NCI-H345 treated with DMSO at 0.1 percent for 48 hours (cell line): ENCODE results near the gene B9D1.

Source experiments
- DNase-seq: peaks from one replicate; lab custom pipeline; 2025; ENCODE audit not compliant: unreplicated experiment; lab: John Stamatoyannopoulos, UW

B9D1 gene, protein sequence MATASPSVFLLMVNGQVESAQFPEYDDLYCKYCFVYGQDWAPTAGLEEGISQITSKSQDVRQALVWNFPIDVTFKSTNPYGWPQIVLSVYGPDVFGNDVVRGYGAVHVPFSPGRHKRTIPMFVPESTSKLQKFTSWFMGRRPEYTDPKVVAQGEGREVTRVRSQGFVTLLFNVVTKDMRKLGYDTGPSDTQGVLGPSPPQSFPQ

DNA sequence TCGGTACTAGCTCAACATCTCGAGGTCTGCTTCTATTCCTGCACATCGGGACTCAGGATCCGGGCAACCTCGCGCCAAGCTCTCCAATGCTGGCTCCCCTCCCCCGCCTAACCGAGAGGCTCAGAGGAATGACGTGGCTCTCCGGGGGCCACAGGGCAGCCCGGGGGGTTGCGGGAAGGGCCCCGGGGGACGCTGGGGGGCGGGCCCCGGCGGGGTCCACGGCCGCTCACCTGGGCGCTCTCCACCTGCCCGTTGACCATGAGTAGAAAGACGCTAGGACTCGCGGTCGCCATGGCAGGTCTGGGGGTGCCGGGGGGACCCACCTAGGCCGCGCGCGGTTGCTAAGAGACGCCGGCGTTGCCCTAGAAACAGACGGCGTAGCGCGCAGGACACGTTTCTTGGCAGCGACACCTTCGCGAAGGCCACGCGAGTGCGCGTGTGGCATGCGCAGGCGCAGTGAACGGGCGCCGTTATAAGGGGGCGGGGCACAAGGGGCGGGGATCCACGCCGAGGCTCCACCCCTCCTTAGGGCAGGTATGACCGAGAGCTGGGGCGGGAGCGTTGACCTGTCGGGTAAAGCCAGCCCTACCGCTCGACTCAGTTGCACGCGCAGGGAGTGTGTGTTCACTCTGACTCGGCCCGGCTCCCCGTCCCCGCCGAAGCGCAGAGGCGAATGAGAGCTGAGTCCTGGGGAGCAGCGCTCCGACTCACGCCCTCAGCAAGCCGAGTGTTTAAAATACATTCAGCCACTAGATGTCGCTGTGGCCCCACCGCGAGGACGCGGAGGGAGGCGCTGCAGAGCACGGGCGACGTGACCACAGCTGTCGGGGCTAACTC is at the start of gene B9D1:
B9D1 (minus strand) TSS at position 447 of the 837 bp plus-strand sequence; CDS start at position 293, 154 bp downstream.
- peak; percentile 61 for DNase-seq

DNA sequence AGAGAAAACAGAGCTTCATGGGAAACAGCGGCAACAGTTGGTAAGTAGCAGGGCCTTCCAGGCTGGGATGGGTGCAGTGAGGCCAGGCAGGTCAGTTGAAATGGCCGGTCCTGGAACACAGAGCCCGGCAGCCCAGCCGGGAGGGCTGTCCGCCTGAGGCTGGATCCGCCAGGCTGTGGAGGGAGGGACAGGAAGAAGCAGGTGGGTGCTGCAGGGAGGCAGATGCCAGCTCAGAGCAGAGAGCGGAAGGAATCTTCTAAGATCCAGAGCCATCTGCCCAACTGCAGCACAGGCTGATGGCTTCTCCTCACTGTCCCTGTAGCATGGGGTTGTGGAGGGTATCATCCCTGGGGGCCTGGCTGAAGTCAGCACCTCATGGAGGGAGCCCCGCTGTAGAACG is 49.1 kb upstream of the B9D1 start:
- DNase-seq, result no peak

DNA sequence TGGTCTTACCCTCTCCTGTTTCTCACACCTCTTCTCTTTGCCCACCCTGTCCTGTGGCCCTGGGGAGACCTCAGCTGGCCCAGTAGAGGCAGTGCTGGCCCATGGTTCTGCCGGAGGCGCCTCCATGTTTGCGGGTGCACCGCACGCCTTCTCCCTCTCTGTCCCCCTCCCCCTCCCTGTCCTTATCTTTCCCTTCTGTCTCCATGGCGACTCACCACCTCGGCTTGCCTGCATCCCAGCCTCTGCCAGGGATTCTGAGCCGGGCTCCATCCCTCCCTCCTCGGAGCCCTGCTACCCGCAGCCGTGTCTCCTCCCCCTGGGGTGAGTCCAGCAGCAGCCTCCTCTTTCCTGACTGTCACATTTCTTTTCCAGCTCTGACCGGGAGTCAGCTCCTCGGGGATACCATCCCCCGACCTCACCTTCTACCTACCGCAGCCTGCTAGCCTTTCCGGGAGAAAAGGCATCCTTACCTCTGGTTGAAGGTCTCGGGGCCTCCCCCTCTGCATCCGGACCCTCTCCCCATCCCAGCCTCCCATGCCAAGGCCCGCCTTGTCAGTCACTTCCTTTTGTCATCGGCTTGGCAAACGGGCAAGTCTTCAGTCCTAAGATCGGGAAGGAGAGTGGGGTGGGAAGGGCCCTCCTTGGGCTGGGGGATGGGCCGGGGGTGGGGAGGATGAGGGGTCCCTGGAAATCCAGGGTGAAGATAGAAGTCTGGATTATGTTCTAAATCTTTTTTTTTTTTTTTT is 48.5 kb upstream of the B9D1 start, which contains the start of gene RNF112:
RNF112 (plus strand) TSS at position 358 of the 746 bp plus-strand sequence; CDS start at position 535, 177 bp downstream.
- DNase-seq, result no peak

DNA sequence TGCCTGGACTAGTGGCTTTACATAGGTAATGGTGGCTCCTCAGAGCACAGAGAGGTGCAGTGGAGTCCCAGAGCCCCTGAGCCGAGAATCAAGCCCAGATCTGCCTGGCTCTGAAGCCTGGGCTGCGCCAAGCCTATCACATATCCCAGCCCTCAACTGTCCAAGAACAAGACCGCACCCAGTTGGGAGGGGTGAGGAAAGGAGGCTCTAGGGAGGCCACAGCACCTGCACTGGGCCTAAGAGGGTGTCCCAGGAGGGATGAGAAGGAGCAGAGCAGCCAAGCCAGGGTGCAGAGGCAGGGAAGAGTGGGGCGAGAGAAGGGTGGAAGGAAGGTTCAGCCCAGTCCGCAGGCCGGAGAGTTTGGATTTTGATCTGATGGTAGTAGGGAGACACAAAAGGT is 47.6 kb upstream of the B9D1 start:
- DNase-seq, result no peak

DNA sequence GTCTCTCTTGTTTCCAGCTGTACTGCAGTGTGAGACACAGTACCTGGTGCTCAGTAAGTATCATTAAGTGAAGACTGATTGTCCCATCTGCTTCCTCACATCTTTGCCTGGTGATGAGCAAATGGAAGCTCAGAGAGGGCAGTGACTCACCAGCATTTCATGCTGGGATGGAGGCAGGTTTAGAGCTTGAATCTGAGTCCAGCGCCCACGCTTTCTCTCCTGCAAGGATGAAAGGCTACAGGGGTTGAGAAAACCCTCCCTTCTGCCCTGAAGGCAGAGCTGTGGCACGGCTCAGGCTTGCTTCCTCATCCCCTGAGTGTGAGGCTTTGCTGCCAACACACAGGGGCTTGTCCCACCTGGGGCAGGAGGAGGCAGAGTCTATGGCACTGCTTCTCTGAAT is 47.0 kb upstream of the B9D1 start:
- DNase-seq, result no peak

DNA sequence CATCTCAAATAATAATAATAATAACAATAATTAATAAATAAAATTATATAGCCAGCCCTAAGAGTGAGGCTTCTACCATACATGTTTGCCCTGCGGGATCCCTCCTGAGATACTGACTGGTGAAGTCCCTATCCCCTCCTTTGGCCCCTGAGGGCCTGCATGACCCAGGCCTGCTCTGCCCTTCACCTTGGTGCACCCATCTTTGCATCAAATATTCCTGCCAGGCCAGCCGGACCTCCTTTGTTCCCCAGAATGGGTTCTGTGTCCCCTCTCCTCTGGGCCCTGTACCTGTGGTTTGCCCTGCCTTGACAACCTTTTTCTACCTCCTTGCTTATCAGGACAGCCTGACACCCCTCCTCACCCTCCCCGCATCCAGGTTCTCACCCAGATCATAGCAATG is 46.5 kb upstream of the B9D1 start:
- DNase-seq, result no peak

DNA sequence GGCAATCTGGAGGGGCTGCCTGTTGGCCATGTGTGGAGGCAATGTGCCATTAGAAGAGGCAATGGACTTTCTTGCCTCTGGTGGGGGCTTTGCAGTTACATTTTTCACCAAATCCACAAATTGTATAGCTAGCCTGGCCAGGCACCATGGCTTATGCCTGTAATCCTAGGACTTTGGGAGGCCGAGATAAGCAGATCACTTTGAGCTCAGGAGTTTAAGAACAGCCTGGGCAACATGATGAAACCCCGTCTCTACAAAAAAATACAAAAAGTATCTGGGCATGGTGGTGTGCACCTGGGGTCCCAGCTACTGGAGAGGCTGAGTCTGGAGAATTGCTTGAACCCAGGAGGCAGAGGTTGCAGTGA is 45.8 kb upstream of the B9D1 start:
- DNase-seq, result no peak

DNA sequence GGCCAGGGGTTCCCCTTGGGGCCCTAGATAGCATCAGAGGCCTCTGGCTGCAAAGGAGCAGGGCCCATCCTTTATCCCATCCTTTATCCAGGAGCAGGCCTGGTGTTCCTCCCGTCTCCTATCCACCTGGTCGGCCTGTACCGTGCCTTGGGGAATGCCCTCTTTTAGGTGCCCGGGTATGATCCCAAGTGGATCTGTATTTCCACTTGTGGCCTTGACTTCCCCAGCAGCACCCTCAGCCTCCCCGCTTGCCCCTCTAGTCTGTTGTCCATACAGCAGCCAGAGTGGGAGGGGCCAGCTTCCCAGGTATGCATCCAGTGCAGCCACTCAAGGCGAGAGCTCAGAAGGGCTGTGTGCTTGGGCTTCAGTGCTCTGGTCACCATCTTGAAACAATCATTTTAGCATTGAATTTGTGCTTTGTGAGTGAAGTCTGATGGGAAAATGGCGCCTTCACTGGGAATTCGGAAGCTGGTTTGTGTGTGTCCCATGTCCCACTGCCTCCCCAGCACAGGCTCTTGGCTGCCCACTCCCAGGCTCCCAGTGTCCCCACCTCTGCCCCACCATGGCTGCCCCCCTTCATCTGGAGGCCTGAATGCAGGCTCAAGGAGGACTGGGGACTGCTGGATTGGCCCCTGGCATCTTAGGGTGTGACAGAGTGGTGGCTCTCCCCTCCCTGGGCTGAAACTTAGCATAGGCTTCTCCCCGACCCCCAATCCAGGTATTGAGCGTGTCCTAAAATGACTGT is 45.2 kb upstream of the B9D1 start:
- DNase-seq, result no peak

DNA sequence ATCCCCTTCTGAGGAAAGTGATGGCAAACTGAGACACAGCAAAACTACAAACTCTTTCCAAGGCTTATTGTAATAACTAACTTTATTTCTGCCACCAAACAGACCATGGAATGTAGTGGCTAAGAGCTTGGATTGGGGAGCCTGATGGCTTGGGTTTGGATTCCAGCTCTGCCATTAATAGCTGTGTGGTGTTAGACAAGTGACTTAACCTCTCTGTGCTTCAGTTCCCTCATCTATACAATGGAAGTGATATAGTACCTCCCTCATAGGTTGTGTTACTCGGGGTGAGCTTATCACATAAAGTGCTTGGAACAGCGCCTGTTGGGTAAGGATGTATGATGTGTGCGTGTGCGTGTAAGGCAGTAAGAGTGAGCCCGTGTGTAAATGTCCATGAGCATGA is 42.6 kb upstream of the B9D1 start:
- no peak for DNase-seq

DNA sequence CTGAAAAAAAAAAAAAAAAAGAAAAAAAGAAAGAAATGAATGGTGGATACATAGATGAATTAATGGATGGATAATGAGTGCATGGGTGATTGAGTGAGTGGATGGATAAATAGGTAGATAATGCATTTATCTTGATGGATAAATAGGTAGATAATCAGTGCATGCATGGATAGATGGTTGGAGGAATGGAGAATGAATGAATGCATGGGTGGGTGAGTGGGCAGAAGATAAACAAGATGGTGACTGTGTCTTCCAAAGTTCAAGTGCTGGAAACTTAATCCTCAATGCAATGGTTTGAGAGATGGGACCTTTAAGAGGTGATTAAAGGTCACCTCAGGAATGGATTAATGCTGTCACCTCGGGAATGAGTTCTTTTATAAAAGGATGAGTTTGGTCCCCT is 41.7 kb upstream of the B9D1 start:
- DNase-seq, result no peak

DNA sequence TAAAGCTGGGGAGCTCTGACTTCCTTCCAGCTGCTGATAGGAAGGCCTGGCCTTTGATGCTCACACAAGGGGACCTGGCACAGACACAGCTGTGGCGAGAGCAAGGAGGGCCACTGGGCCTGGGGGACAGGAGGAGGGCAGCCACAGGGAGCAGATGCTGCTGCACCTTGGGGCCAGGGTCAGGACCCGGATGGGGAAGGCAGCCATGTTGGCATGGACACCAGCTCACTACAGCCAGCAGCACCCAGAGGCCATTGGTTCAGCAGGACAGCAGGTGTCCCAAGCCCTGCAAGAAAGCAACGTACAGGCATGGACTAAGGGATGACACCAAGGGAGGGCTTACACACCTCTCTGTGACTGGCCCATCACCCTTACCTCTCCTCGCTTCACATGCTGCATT is 40.5 kb upstream of the B9D1 start:
- DNase-seq, result no peak

DNA sequence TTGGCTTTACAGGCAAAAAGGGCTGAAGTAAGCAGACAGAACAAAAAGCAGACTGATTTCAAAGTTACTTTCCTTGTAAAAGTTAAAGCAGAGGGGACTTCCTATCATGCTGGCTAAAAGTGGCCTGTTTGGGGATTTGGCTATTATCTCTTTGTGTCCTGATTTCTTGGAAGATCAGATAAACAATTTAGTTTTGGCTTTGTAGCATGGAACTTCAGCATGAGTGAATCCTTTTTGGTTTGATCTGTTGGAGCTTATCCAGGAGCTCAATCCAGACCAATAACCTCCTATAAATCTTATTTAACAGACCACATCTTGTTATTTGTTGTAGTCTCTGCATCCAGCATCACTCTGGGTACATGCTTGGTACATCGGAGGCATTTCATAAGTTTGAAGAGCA is 39.6 kb upstream of the B9D1 start:
- DNase-seq, result no peak

DNA sequence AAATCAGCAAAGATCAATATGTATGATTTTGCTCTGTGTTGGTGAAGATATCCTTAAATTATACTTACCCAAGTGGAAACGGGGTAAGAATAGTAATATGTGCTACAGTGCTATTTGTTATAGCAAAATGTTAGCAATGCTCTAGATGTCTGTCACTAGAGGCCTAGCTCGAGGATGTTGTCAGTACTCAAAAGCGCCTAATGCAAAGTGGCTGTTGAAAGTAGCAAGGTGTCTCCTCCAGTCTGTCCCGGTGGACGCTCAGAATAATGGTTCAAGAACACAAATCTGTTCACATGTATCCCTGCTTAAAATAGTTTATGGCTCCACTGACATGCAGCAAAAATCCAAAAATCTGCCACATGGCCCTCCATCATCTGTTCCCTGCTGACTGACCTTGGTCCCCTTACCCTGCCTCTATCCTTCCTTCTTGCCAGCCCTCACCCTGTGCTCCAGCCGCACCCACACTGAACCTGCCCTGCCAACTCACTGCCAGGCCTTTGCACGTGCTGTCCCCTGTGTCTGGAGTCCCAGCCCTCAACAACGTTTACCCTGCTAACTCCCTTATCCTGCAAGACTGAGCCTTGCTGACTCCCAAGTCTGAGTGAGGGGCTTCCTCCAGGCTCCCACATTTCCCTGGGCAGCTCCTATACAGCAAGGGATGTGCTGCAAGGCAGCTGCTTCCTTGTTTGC is 38.9 kb upstream of the B9D1 start:
- DNase-seq, result no peak

DNA sequence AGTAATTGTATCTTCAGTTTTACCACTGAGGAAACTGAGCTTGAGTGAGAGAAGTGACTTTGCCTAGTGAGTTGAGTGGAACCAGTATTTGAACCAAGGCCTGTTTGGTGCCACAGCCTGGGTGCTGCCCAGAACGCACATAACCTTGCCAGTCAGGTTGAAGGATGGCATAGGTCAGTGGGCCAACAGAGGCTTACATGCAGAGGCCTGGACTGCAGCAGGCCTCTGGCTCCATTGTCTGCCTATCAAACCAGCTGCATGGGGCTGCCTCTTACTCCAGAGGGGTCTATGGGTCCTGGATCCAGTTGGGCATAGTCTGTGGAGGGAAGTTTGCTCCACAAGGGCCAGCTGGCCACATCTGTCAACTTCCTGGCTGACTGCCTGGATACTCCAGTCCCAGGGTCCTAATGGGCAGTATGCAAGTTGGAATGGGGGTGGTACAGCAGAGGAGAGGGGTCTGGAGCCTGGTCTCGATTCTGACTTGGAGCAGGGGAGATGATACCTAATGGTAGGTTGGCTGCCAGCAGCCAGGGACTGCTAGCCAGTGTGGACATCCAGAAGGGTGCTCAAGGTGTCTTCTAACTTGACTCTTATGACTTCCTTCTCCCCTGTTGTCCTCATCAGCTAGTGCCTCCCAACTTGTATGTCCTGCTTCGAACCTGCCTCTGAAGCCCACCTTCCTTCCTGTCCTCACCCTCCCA is 37.4 kb upstream of the B9D1 start:
- no peak for DNase-seq

DNA sequence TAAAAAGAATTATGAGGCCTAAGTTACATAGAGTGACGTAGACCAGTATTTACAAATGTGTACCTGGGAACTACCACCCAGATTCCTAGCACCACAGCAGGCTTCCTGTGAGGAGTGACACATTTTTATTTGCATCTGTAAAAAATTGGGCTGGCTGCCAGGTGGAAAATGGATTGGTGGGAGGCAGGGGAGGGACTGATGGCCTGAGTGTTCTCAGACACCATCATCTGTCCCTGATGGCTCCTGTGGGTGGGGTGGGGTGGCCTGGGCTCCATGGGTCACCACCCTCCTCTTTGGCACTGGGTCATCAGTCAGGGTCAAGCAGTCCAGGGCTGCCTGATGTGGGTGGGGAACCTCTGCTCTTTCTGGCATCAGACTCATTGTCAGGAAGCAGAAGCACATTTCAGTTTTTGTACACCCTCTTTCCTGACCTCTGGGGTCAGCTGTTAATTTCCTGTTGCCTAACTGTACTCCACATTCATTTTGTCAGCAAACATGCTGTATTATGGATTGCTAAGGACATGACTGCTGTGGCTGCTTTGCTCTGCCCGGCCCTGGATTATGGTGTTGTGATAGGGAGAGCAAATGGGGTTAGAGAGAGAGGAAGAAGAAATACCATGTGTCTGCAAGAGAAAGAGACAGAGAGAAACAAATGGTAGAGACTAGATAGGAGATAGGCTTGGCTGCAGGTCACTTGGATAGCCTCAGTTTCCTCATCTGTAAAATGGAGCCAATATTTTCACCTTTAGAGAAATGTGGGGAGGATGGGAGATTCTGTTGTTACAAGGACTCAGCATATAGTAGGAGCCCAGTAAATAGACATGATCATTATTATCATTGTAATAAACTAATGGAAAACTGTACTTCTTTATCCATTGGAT is 36.0 kb upstream of the B9D1 start:
- DNase-seq, result peak; percentile 10

DNA sequence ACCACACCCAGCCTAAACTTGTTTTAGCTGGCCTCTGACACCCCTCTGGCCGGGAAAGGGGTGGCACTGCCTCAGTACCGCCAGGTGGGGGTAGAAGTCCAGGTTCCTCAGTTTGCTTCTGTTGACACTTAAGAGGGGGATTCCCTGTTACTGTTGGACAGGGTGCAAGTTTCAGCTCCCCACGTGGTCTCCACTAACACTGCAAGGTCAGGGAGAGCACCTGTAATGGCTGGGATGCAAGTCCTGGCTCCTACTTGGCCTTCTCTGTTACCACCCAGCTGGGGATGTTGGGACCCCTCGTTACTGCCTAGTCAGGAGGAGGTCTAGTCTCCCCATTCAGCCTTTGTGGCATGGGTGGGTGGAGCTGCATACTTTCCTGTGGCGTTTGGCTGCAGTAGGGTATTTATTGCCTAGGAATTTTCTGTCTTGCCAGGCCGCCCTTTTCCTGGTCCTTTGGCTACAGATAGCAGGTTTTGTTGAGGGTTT is 35.1 kb upstream of the B9D1 start:
- no peak for DNase-seq

DNA sequence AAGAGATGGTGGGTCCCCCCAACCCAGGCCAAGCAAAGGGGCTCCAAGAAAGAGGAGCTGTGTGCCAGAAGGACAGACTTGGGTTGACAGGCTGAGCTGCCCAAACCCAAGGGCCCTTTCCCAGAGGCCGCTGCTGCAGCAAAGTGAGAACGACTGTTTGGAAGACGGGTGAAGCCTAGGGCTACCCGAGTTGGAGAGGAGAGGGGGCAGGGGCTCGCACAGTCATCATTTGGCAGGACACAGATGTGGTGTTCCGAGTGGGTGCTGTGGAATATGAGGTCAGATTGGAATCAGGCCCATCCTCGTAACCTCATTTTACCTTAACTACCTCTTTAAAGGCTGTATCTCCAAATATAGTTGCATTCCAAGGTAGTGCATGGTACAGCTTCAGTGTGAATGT is 29.8 kb upstream of the B9D1 start:
- DNase-seq, result no peak

DNA sequence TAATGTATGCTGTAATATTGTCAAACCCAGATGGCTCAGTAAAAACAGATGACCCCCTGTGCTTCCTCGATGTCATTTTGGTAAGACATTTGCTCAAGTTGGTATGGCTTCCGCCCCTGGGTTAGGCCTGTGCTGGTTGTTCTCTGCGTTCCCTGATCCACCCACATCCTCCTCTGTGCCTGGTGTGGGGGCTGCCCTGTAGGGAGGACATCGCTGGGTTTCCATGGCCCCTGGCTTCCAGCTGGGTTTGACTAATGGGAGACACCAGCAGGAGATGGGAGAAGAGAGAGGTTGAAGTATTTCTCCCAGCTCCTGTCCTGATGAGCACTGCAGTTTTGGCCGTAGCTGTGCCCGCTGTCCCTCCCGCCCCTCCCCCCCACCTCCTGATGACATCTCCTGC is 28.9 kb upstream of the B9D1 start:
- no peak for DNase-seq

DNA sequence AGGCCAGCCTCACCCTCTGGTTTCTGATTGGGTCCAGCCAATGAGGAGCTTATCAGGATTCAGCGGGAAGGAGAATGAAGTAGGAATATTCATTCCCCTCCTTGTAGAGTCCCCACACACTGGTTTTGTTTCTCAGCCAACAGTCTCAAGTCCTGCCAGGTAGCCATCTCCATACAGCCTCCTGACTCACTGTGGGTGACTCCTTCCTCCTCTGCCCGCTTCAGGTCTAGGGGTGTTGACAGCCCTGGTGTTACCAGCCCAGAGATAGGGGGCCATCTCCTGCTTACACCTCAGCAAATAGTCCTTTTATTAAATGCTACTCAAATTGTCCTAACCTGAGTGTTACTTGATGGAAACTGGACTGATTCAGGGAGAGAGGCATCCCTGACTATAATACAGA is 28.4 kb upstream of the B9D1 start:
- DNase-seq, result no peak
